ENCODE results near the gene IMMP2L.
"Not testable (repeated sequence)": the region's sequence is repeated elsewhere in the genome, so short reads cannot be mapped to it uniquely, and the experiment has no call there.

IMMP2L gene

DNA sequence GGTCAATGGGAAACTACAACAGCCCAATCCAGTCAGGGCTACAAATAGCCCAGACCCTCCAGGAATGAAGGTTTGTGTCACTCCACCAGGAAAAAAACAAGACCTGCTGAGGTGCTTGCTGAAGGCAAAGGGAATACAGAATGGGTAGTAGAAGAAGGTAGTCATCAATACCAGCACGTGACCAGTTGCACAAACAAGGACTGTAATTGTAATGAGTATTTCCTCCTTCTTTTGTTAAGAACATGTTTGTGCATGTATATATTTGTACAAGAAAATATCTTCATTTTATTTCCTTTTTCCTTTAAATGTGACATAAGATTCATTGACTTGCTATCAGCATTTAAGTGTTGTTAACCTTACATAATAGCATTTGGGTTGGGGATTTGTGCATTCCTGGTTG lies 229.3 kb downstream of the IMMP2L start:
- TF ChIP-seq, protein P1, sequence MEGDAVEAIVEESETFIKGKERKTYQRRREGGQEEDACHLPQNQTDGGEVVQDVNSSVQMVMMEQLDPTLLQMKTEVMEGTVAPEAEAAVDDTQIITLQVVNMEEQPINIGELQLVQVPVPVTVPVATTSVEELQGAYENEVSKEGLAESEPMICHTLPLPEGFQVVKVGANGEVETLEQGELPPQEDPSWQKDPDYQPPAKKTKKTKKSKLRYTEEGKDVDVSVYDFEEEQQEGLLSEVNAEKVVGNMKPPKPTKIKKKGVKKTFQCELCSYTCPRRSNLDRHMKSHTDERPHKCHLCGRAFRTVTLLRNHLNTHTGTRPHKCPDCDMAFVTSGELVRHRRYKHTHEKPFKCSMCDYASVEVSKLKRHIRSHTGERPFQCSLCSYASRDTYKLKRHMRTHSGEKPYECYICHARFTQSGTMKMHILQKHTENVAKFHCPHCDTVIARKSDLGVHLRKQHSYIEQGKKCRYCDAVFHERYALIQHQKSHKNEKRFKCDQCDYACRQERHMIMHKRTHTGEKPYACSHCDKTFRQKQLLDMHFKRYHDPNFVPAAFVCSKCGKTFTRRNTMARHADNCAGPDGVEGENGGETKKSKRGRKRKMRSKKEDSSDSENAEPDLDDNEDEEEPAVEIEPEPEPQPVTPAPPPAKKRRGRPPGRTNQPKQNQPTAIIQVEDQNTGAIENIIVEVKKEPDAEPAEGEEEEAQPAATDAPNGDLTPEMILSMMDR (IDR thresholded peaks at IDR 0.05; ENCODE audit: insufficient read depth, low read depth, low read length, missing control alignments) = no peak
- peak; percentile 79 for DNase-seq (ENCODE audit: low read depth)
- no peak overlapping the region for H3K4me3 ChIP-seq (ENCODE audit: low read length)

DNA sequence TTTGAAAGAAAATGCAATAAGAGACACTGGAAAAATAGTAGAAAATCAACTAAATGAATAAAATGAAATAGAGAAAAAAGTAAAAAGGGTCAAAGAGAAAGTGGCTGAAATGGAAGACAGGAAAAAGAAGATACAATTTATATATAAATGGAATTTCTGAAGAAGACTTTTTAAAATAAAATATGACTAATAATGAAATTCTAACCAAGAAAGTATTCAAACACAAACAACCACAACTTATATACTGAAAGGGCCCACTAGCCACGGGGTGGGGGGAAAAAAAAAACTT lies 232.1 kb downstream of the IMMP2L start:
- H3K4me3 ChIP-seq (ENCODE audit: low read length) = no peak overlapping the region
- TF ChIP-seq, protein P1 (IDR thresholded peaks at IDR 0.05; ENCODE audit: insufficient read depth, low read depth, low read length, missing control alignments) = no peak
- DNase-seq (ENCODE audit: low read depth) = no peak

DNA sequence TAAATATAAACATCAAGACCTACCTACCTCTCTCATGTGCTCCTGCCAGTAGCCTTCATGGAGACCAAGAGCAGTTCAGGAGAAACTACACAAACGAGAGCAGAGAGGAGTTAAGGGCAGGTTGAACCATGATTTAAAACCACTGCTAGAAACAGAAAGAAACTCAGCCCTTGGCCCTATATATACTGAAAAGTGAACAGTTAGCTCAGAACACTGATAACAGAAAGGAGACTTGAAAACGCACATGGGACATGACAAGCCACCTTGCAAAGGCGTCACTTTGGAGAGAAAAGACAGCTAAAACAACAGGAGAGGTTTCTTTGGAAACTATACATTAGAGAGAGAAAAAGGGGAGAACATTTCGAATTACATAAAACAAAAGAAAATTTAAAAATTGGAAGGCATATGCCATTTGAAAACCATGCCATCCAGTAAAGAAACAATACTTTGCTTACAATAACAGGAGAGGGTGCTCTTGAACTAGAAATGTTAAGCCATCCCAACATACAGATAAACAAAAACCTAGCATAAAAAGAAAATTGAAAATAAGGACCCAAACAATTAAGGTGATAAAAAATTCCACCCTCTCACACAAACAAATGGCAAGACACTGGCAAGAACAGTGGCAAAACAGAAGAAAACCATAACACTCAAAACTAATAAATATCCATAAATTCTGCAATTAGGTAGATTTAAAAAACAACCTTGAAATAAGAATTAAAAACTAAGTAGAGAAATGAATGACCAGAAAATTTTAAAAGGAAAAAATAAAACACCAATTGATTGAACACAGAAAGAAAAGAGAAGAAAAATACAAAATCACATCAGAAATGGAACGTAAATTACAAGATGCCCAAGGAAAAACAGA lies 232.7 kb downstream of the IMMP2L start:
- peak; percentile 35 for DNase-seq (ENCODE audit: low read depth)
- TF ChIP-seq, protein P1 (IDR thresholded peaks at IDR 0.05; ENCODE audit: insufficient read depth, low read depth, low read length, missing control alignments) = no peak
- H3K4me3 ChIP-seq (ENCODE audit: low read length) = no peak overlapping the region

DNA sequence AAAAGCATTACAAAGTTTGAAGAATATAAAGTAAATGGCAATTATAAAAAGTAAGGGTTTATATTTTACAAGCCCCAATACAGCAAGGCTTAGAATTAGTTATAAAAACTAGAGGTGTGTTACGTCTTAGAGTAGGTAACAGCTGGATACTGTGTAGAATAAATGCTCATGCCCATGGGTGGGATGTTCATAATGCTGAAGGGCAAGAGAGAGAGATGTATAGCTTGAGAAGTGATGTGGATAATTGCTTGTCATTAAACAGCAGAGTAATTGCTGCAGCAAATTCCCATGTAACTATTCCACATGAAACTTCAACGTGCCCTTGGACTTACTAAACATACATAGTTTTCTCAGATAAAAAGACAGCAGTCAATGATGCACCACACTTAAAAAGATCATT lies 233.8 kb downstream of the IMMP2L start:
- no peak for DNase-seq (ENCODE audit: low read depth)
- H3K4me3 ChIP-seq (ENCODE audit: low read length) = no peak overlapping the region
- TF ChIP-seq, protein P1 (IDR thresholded peaks at IDR 0.05; ENCODE audit: insufficient read depth, low read depth, low read length, missing control alignments) = no peak

DNA sequence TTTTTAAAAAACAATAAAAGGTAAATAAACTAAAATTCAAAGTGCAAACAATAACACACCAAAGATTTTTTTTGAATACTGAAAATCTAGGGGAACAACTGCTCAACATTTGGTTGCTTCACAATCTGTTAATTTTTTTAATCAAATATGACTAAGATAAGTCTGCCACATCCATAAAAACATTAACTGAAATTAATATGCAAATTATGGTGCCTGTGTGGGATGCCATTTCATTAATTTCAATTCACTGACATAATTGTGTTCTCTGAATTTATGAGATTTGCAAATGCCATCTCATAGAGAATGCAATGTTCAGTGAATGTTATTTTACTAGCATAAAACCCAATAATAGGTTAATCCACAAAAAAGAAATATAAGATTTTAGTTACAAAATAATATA lies 237.5 kb downstream of the IMMP2L start:
- TF ChIP-seq, protein P1 (IDR thresholded peaks at IDR 0.05; ENCODE audit: insufficient read depth, low read depth, low read length, missing control alignments) = no peak
- DNase-seq (ENCODE audit: low read depth) = no peak
- no peak overlapping the region for H3K4me3 ChIP-seq (ENCODE audit: low read length)

DNA sequence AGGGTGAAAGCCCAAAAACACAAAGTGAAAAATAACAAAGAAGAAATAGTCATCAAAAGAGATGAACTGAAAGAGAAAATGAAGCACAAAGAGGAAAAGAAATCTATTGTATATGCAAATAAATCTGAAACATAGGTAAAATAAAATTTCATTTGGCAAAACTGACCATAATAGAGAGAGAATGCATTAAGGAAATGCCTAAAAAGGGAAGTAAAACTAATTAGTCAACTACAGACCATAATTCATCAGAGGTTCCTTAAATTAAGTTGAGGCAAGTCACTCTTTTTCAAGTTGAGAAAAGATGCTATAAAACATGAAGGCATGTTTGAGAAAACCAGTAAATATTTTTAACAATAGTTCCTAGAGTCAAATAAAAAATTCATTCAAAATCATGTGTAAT lies 238.1 kb downstream of the IMMP2L start:
- TF ChIP-seq, protein P1 (IDR thresholded peaks at IDR 0.05; ENCODE audit: insufficient read depth, low read depth, low read length, missing control alignments) = no peak
- DNase-seq (ENCODE audit: low read depth) = no peak
- H3K4me3 ChIP-seq (ENCODE audit: low read length) = no peak overlapping the region

DNA sequence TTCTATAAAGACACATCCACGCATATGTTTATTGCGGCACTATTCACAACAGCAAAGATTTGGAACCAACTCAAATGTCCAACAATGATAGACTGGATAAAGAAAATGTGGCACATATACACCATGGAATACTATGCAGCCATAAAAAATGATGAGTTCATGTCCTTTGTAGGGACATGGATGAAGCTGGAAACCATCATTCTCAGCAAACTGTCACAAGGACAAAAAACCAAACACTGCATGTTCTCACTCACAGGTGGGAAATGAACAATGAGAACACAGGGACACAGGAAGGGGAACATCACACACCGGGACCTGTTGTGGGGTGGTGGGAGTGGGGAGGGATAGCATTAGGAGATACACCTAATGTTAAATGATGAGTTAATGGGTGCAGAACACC lies 238.6 kb downstream of the IMMP2L start:
- not testable (repeated sequence) for H3K4me3 ChIP-seq (ENCODE audit: low read length); DNase-seq (ENCODE audit: low read depth)
